HepG2 (cell line): ENCODE data around the gene HSPA1L. TPM values are rescaled to one million over a fixed set of nuclear protein-coding genes. Genes with fewer than 3 reads are reported as not detected.

Experiments
- AHR ChIP-seq: IDR thresholded peaks from 2 replicates; pipeline ENCODE4 v1.6.1; 2018; ENCODE audit warnings: missing genetic modification reagents, missing compliant biosample characterization
- ARNTL ChIP-seq: sonication (generic); formaldehyde crosslinking; IDR thresholded peaks from 2 replicates; pipeline ENCODE4 v1.4.0; 2020; ENCODE audit warnings: mild to moderate bottlenecking, missing genetic modification reagents
- KAT2B ChIP-seq: fragments of 150-350 bp; IDR thresholded peaks from 2 replicates; pipeline ENCODE4 v1.6.1; 2014; ENCODE audit warnings: low read depth, low read length, borderline replicate concordance
- NFYC ChIP-seq: IDR thresholded peaks from 2 replicates; pipeline ENCODE4 v1.6.1; 2016; ENCODE audit warnings: missing genetic modification reagents, missing compliant biosample characterization
- PATZ1 ChIP-seq: sonication (generic); formaldehyde crosslinking; IDR thresholded peaks from 2 replicates; pipeline ENCODE4 v1.4.0; 2020; ENCODE audit warnings: missing genetic modification reagents
- SIX4 ChIP-seq: sonication (generic); formaldehyde crosslinking; IDR thresholded peaks from 2 replicates; pipeline ENCODE4 v1.4.0; 2020; ENCODE audit warnings: missing genetic modification reagents
- SMARCC2 ChIP-seq: fragments of 450-650 bp; IDR thresholded peaks from 2 replicates; pipeline ENCODE4 v1.6.1; 2017; ENCODE audit warnings: antibody characterized with exemption, mild to moderate bottlenecking
- TBX2 ChIP-seq: sonication (generic); formaldehyde crosslinking; IDR thresholded peaks from 2 replicates; pipeline ENCODE4 v1.5.0; 2020; ENCODE audit warnings: missing genetic modification reagents, mild to moderate bottlenecking, borderline replicate concordance
- ZNF232 ChIP-seq: sonication (generic); formaldehyde crosslinking; IDR thresholded peaks from 2 replicates; pipeline ENCODE4 v1.4.0; 2020; ENCODE audit warnings: missing genetic modification reagents, borderline replicate concordance
- ZNF616 ChIP-seq: sonication (generic); formaldehyde crosslinking; IDR thresholded peaks from 2 replicates; pipeline ENCODE4 v1.5.0; 2020; ENCODE audit warnings: low read depth, mild to moderate bottlenecking, missing genetic modification reagents
- ZNF75D ChIP-seq: sonication (generic); formaldehyde crosslinking; IDR thresholded peaks from 2 replicates; pipeline ENCODE4 v1.8.1; 2023; ENCODE audit warnings: missing genetic modification reagents, mild to moderate bottlenecking, borderline replicate concordance
- ZUFSP ChIP-seq: sonication (generic); formaldehyde crosslinking; IDR thresholded peaks from 2 replicates; pipeline ENCODE4 v1.9.0; 2021; ENCODE audit warnings: missing genetic modification reagents, mild to moderate bottlenecking, borderline replicate concordance
- polyA plus RNA-seq, 8 experiments: library from polyadenylated mRNA; depleted of rRNA in 3 of 8; stranded (reverse) in 7 of 8; unstranded in 1 of 8; fragments of >200 nt; fragmentation: Illumina TruSeq in 4 of 8; extraction: Trizol in 4 of 8; gene quantifications; 2 replicates each; pipeline versions ENCODE4 v1.2.1 to v1.2.3, GENCODE V29; 2011 to 2016; ENCODE audit warnings: low read depth in 4 of 8, missing spikeins in 1 of 8, mixed read lengths in 1 of 8; ENCODE audit not compliant: insufficient read depth in 1 of 8
- total RNA-seq, 5 experiments: library from RNA; depleted of rRNA; stranded (reverse); fragments of >200 nt; fragmentation: Illumina TruSeq; extraction: Trizol; gene quantifications; 2 replicates each; pipeline ENCODE4 v1.2.3, GENCODE V29; 2016; ENCODE audit warnings: low read depth in 1 of 5
- TF ChIP-seq, protein P1 (sequence below): IDR thresholded peaks from 2 replicates; pipeline ENCODE4 v1.6.1; 2016; ENCODE audit warnings: low read depth, missing genetic modification reagents, missing compliant biosample characterization
- TF ChIP-seq, protein P2 (sequence below): sonication (generic); formaldehyde crosslinking; IDR thresholded peaks from 2 replicates; pipeline ENCODE4 v1.5.0; 2020; ENCODE audit warnings: mild to moderate bottlenecking, low read depth, missing genetic modification reagents, borderline replicate concordance
- TF ChIP-seq, protein P3 (sequence below): sonication (generic); formaldehyde crosslinking; IDR thresholded peaks from 2 replicates; pipeline ENCODE4 v1.4.0; 2020; ENCODE audit warnings: mild to moderate bottlenecking, missing genetic modification reagents
- TF ChIP-seq, protein P4 (sequence below): sonication (generic); formaldehyde crosslinking; IDR thresholded peaks from 2 replicates; pipeline ENCODE4 v1.4.0; 2020; ENCODE audit warnings: mild to moderate bottlenecking, missing genetic modification reagents

HSPA1L gene
- total and polyA plus RNA-seq, 2 of the 13 experiments (the other 11 are each of a cell fraction or from before 2014, with no cell fraction given), result 0.55 to 1.0 TPM

DNA sequence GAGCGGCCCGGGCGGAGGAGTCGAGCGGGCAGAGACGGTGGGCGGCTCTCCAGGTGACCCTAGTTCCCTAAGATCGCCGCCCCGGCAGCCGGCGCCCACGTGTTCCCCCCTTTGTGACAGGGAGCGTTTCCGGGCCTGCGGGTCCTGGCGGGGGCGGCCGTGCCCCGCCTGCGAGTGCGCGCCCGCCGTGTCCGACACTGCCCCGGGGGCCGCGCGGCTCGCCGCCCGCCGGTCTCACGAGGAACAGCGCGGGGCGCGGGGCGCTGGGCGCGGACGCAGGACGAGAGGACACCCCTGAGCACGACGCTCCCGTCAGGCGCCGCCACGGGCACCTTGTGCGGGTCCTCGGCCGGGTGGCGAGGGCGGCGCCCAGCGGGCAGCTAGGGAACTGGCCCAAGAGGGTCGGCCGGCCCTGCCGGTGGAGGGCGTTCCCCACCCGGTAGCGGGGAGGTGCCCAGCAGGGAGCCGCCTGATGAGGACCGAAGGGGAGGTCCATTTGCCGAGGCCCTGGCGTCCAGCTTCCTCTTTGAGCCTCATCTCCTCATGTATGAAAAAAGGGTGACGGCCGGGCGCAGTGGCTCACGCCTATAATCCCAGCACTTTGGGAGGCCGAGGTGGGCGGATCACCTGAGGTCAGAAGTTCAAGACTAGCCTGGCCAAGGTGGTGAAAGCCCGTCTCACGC lies 19.3 kb downstream of the HSPA1L start, which contains the start of gene VARS1 (continued):
- TF ChIP-seq, protein P1, sequence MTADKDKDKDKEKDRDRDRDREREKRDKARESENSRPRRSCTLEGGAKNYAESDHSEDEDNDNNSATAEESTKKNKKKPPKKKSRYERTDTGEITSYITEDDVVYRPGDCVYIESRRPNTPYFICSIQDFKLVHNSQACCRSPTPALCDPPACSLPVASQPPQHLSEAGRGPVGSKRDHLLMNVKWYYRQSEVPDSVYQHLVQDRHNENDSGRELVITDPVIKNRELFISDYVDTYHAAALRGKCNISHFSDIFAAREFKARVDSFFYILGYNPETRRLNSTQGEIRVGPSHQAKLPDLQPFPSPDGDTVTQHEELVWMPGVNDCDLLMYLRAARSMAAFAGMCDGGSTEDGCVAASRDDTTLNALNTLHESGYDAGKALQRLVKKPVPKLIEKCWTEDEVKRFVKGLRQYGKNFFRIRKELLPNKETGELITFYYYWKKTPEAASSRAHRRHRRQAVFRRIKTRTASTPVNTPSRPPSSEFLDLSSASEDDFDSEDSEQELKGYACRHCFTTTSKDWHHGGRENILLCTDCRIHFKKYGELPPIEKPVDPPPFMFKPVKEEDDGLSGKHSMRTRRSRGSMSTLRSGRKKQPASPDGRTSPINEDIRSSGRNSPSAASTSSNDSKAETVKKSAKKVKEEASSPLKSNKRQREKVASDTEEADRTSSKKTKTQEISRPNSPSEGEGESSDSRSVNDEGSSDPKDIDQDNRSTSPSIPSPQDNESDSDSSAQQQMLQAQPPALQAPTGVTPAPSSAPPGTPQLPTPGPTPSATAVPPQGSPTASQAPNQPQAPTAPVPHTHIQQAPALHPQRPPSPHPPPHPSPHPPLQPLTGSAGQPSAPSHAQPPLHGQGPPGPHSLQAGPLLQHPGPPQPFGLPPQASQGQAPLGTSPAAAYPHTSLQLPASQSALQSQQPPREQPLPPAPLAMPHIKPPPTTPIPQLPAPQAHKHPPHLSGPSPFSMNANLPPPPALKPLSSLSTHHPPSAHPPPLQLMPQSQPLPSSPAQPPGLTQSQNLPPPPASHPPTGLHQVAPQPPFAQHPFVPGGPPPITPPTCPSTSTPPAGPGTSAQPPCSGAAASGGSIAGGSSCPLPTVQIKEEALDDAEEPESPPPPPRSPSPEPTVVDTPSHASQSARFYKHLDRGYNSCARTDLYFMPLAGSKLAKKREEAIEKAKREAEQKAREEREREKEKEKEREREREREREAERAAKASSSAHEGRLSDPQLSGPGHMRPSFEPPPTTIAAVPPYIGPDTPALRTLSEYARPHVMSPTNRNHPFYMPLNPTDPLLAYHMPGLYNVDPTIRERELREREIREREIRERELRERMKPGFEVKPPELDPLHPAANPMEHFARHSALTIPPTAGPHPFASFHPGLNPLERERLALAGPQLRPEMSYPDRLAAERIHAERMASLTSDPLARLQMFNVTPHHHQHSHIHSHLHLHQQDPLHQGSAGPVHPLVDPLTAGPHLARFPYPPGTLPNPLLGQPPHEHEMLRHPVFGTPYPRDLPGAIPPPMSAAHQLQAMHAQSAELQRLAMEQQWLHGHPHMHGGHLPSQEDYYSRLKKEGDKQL (CRISPR knock-in tag), result peak; percentile 26; the same call in 1 of the 2 replicates
- TF ChIP-seq, protein P2, sequence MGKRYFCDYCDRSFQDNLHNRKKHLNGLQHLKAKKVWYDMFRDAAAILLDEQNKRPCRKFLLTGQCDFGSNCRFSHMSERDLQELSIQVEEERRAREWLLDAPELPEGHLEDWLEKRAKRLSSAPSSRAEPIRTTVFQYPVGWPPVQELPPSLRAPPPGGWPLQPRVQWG, result no peak
- TF ChIP-seq, protein P3, sequence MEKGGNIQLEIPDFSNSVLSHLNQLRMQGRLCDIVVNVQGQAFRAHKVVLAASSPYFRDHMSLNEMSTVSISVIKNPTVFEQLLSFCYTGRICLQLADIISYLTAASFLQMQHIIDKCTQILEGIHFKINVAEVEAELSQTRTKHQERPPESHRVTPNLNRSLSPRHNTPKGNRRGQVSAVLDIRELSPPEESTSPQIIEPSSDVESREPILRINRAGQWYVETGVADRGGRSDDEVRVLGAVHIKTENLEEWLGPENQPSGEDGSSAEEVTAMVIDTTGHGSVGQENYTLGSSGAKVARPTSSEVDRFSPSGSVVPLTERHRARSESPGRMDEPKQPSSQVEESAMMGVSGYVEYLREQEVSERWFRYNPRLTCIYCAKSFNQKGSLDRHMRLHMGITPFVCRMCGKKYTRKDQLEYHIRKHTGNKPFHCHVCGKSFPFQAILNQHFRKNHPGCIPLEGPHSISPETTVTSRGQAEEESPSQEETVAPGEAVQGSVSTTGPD, result no peak
- TF ChIP-seq ARNTL (CRISPR knock-in tag) (peak; percentile 68), PATZ1 (peak; percentile 46), KAT2B (no peak), ZUFSP (no peak), NFYC (no peak), AHR (CRISPR knock-in tag) (no peak), SMARCC2 (no peak), ZNF616 (CRISPR knock-in tag) (no peak; the same call in 1 of the 2 replicates), SIX4 (CRISPR knock-in tag) (no peak), ZNF75D (no peak), TBX2 (CRISPR knock-in tag) (peak; percentile 80), ZNF232 (CRISPR knock-in tag) (peak; percentile 13; the same call in 1 of the 2 replicates)
- TF ChIP-seq, protein P4, sequence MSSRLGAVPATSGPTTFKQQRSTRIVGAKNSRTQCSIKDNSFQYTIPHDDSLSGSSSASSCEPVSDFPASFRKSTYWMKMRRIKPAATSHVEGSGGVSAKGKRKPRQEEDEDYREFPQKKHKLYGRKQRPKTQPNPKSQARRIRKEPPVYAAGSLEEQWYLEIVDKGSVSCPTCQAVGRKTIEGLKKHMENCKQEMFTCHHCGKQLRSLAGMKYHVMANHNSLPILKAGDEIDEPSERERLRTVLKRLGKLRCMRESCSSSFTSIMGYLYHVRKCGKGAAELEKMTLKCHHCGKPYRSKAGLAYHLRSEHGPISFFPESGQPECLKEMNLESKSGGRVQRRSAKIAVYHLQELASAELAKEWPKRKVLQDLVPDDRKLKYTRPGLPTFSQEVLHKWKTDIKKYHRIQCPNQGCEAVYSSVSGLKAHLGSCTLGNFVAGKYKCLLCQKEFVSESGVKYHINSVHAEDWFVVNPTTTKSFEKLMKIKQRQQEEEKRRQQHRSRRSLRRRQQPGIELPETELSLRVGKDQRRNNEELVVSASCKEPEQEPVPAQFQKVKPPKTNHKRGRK (CRISPR knock-in tag), result no peak
